Liver (tissue), 3 donors: ENCODE data around the gene FGF12.

Experiments
- CTCF ChIP-seq: fragments of 150-350 bp; IDR thresholded peaks from 2 replicates; pipeline ENCODE4 v1.5.1; 2017; ENCODE audit warnings: improper control_type of control experiment, low read depth, low read length; ENCODE audit not compliant: missing input control
- FOXA1 ChIP-seq: IDR thresholded peaks from 2 replicates; pipeline ENCODE4 v1.6.1; 2016; ENCODE audit warnings: antibody characterized with exemption
- GABPA ChIP-seq, 2 donors: IDR thresholded peaks in 1 of 2; conservative IDR thresholded peaks in 1 of 2; 2 replicates each; pipeline ENCODE4 v1.6.1; 2016; ENCODE audit warnings: antibody characterized with exemption in 2 of 2, mild to moderate bottlenecking in 1 of 2, moderate library complexity in 1 of 2
- HNF4A ChIP-seq, 2 donors: conservative IDR thresholded peaks; 2 replicates each; pipeline ENCODE4 v1.6.1; 2016; ENCODE audit warnings: antibody characterized with exemption in 2 of 2, mild to moderate bottlenecking in 2 of 2
- JUND ChIP-seq, 2 donors: IDR thresholded peaks; 2 replicates each; pipeline ENCODE4 v1.6.1; 2016; ENCODE audit warnings: antibody characterized with exemption in 2 of 2
- MAX ChIP-seq: IDR thresholded peaks from 2 replicates; pipeline ENCODE4 v1.6.1; 2016; ENCODE audit warnings: antibody characterized with exemption
- RAD21 ChIP-seq, 2 donors: IDR thresholded peaks; 2 replicates each; pipeline ENCODE4 v1.6.1; 2016; ENCODE audit warnings: antibody characterized with exemption in 2 of 2, mild to moderate bottlenecking in 2 of 2
- REST ChIP-seq: IDR thresholded peaks from 2 replicates; pipeline ENCODE4 v1.6.1; 2016; ENCODE audit warnings: antibody characterized with exemption, mild to moderate bottlenecking
- SP1 ChIP-seq: IDR thresholded peaks from 2 replicates; pipeline ENCODE4 v1.6.1; 2018; ENCODE audit warnings: antibody characterized with exemption, mild to moderate bottlenecking
- TAF1 ChIP-seq: conservative IDR thresholded peaks from 2 replicates; pipeline ENCODE4 v1.6.1; 2016; ENCODE audit warnings: antibody characterized with exemption, mild to moderate bottlenecking
- donor health status: healthy.
- donor health status: healthy.

- TF ChIP-seq CTCF (no peak), TAF1 (no peak), RAD21 (IDR thresholded peaks at IDR 0.05) (no peak), REST (no peak), MAX (no peak), HNF4A (conservative IDR thresholded peaks at IDR 0.05) (no peak), JUND (IDR thresholded peaks at IDR 0.05) (no peak), FOXA1 (no peak), GABPA (IDR thresholded peaks at IDR 0.05 in 1 of 2, conservative IDR thresholded peaks at IDR 0.05 in 1 of 2) (no peak), SP1 (no peak)
These were observed 550.0 kb downstream of the FGF12 start for GRCh38 chr3:192177383-192177782.
